Erythroblast (primary cell): ENCODE data around the gene DSG1.
"Not testable (repeated sequence)": the region's sequence is repeated elsewhere in the genome, so short reads cannot be mapped to it uniquely, and the experiment has no call there.

ENCODE experiments used
- DNase-seq, 2 experiments: peaks; one replicate each; lab custom pipeline; 2025; lab: John Stamatoyannopoulos, UW
- GATA1 ChIP-seq: IDR thresholded peaks from 2 replicates; pipeline ENCODE4 v1.6.1; 2011; ENCODE audit warnings: low read depth, mild to moderate bottlenecking, control low read depth, low read length, moderate library complexity
- POLR2A ChIP-seq: IDR thresholded peaks from 2 replicates; pipeline ENCODE4 v1.6.1; 2011; ENCODE audit warnings: mild to moderate bottlenecking, low read length

The DSG1 gene

GRCh38 chr18:31303771-31304170 lies 14.2 kb upstream of the DSG1 start:
- no peak for TF ChIP-seq GATA1
- no peak for TF ChIP-seq POLR2A
- no peak for DNase-seq

- DNase-seq = no peak
- TF ChIP-seq GATA1 = no peak
These were observed 8.8 kb upstream of the DSG1 start for GRCh38 chr18:31309115-31309514.

GRCh38 chr18:31316974-31317373 lies 986 bp upstream of the DSG1 start:
- TF ChIP-seq GATA1 (no peak), POLR2A (no peak)
- DNase-seq = no peak

GRCh38 chr18:31321719-31322118 lies 3.8 kb downstream of the DSG1 start:
- no peak for DNase-seq
- no peak for TF ChIP-seq GATA1
- no peak for TF ChIP-seq POLR2A

- TF ChIP-seq GATA1 (no peak), POLR2A (no peak)
- DNase-seq = no peak
These were observed 7.1 kb downstream of the DSG1 start for GRCh38 chr18:31325051-31325450.

- TF ChIP-seq POLR2A = no peak
- no peak for TF ChIP-seq GATA1
- DNase-seq = no peak
These were observed 12.0 kb downstream of the DSG1 start for GRCh38 chr18:31329787-31330438.

- TF ChIP-seq POLR2A = no peak
- no peak for TF ChIP-seq GATA1
- DNase-seq = no peak
These were observed 25.5 kb downstream of the DSG1 start for GRCh38 chr18:31343454-31343853.

GRCh38 chr18:31353336-31353735 lies 35.4 kb downstream of the DSG1 start:
- not testable (repeated sequence) for DNase-seq

GRCh38 chr18:31354990-31355389 lies 37.0 kb downstream of the DSG1 start:
- TF ChIP-seq POLR2A = no peak
- no peak for TF ChIP-seq GATA1
- no peak for DNase-seq

GRCh38 chr18:31356025-31356424 lies 38.1 kb downstream of the DSG1 start:
- TF ChIP-seq POLR2A (no peak), GATA1 (no peak)
- DNase-seq = no peak

- no peak for DNase-seq
- TF ChIP-seq GATA1 = no peak
- no peak for TF ChIP-seq POLR2A
These were observed 46.2 kb downstream of the DSG1 start for GRCh38 chr18:31364190-31364589.

- TF ChIP-seq POLR2A = no peak
- TF ChIP-seq GATA1 = no peak
- DNase-seq = no peak
These were observed 51.5 kb downstream of the DSG1 start for GRCh38 chr18:31369478-31369877.

- no peak for DNase-seq
- TF ChIP-seq POLR2A (no peak), GATA1 (no peak)
These were observed 54.0 kb downstream of the DSG1 start for GRCh38 chr18:31371989-31372388.

- DNase-seq = no peak
- TF ChIP-seq POLR2A (no peak), GATA1 (no peak)
These were observed 55.7 kb downstream of the DSG1 start for GRCh38 chr18:31373641-31374040.

GRCh38 chr18:31376477-31376876 lies 58.5 kb downstream of the DSG1 start, which contains the start of gene DSG4:
Gene DSG4 (plus strand): TSS chr18:31376777. CDS start chr18:31376912, 135 bp downstream.
- no peak for DNase-seq
- TF ChIP-seq GATA1 = no peak
- no peak for TF ChIP-seq POLR2A

- TF ChIP-seq GATA1 = no peak
- TF ChIP-seq POLR2A = no peak
- no peak for DNase-seq
These were observed 63.0 kb downstream of the DSG1 start for GRCh38 chr18:31380912-31381311.

GRCh38 chr18:31382107-31382506 lies 64.1 kb downstream of the DSG1 start:
- TF ChIP-seq POLR2A (no peak), GATA1 (no peak)

More at GRCh38 chr18:31382107-31382506, 64.1 kb downstream of the DSG1 start:
- DNase-seq = no peak
